OCI-LY1 (cell line): ENCODE results near the gene PCLO.

Experiments
- H2AFZ ChIP-seq: fragments of 200-600 bp; sonication (generic), shearing (Covaris generic); 2 replicates; pipeline ENCODE4 v1.6.0; 2014; ENCODE audit warnings: antibody characterized with exemption, mild to moderate bottlenecking, low read length
- H3F3A ChIP-seq: fragments of 200-600 bp; sonication (generic), shearing (Covaris generic); 2 replicates; pipeline ENCODE4 v1.6.0; 2014; ENCODE audit warnings: mild to moderate bottlenecking, antibody characterized with exemption, low read length, moderate library complexity; ENCODE audit not compliant: insufficient read depth
- H3K27ac ChIP-seq: fragments of 200-600 bp; sonication (generic); 2 replicates; pipeline ENCODE4 v1.5.1; 2014; ENCODE audit warnings: low read length, mixed run types, mild to moderate bottlenecking, low read depth; ENCODE audit not compliant: poor library complexity, severe bottlenecking
- H3K27me3 ChIP-seq: fragments of 200-600 bp; sonication (generic); 2 replicates; pipeline ENCODE4 v1.6.0; 2014; ENCODE audit warnings: antibody characterized with exemption, mild to moderate bottlenecking, low read length, moderate library complexity; ENCODE audit not compliant: insufficient read depth
- H3K36me3 ChIP-seq: fragments of 200-600 bp; sonication (generic); 2 replicates; pipeline ENCODE4 v1.6.1; 2014; ENCODE audit warnings: mild to moderate bottlenecking, antibody characterized with exemption, low read length, moderate library complexity, mixed read lengths; ENCODE audit not compliant: insufficient read depth
- H3K4me1 ChIP-seq: fragments of 200-600 bp; sonication (generic); 2 replicates; pipeline ENCODE4 v1.5.1; 2014; ENCODE audit warnings: mild to moderate bottlenecking, low read length, moderate library complexity; ENCODE audit not compliant: insufficient read depth, severe bottlenecking
- H3K4me2 ChIP-seq: fragments of 200-600 bp; sonication (generic), shearing (Covaris generic); 2 replicates; pipeline ENCODE4 v1.6.1; 2014; ENCODE audit warnings: low read length
- H3K4me3 ChIP-seq: fragments of 200-600 bp; sonication (generic); 2 replicates; pipeline ENCODE4 v1.5.1; 2014; ENCODE audit warnings: low read length, low read depth, mild to moderate bottlenecking, mixed read lengths; ENCODE audit not compliant: poor library complexity, severe bottlenecking
- H3K79me2 ChIP-seq: fragments of 200-600 bp; shearing (Covaris generic); 2 replicates; pipeline ENCODE4 v1.6.1; 2016; ENCODE audit warnings: mixed run types, low read length, mixed read lengths; ENCODE audit not compliant: insufficient read depth
- H3K9ac ChIP-seq: fragments of 200-600 bp; sonication (generic), shearing (Covaris generic); 2 replicates; pipeline ENCODE4 v1.6.1; 2014; ENCODE audit warnings: mild to moderate bottlenecking, low read length, mixed read lengths
- H3K9me2 ChIP-seq: fragments of 200-600 bp; sonication (generic), shearing (Covaris generic); 2 replicates; pipeline ENCODE4 v1.6.1; 2014; ENCODE audit warnings: low read depth, mild to moderate bottlenecking, low read length, mixed read lengths
- H3K9me3 ChIP-seq: fragments of 200-600 bp; shearing (Covaris generic); 2 replicates; pipeline ENCODE4 v1.6.1; 2014; ENCODE audit warnings: low read length, mixed read lengths
- H4K20me1 ChIP-seq: fragments of 200-600 bp; sonication (generic), shearing (Covaris generic); 2 replicates; pipeline ENCODE4 v1.6.0; 2016; ENCODE audit warnings: mild to moderate bottlenecking, low read length; ENCODE audit not compliant: insufficient read depth
- EZH2 ChIP-seq: fragments of 200-600 bp; sonication (generic), shearing (Covaris generic); IDR thresholded peaks from 2 replicates; pipeline ENCODE4 v1.8.0; 2017; ENCODE audit warnings: borderline replicate concordance, mixed run types, mild to moderate bottlenecking, antibody characterized with exemption, low read length, moderate library complexity, mixed read lengths
- TF ChIP-seq, protein P1 (sequence below): fragments of 200-600 bp; sonication (generic), shearing (Covaris generic); IDR thresholded peaks from 2 replicates; pipeline ENCODE4 v1.5.1; 2017; ENCODE audit warnings: mild to moderate bottlenecking, antibody characterized with exemption, low read length, moderate library complexity, mixed read lengths

Gene PCLO

DNA sequence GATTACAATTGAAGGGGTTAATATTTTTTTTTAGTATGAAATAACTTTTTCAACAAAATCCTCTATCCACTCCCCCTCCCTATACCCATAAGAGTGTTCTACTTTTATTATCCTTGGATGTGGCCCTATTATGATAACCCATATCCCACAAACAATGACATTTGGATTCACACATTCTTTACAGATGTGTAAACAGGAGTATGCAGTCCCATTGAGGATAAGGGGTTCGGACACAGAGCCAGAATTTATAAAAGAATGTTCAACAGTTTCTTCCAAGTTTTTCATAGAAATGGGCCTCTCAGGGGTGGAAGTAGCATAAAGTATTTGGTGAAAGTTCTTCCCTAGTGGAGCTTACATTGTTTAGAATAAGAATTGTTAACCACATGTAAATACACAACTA, 16.1 kb upstream of the PCLO start:
- Histone ChIP-seq H4K20me1 (no peaks in the 10 kb centered on the region), H3K27ac (no peak overlapping the region), H3F3A (no peaks in the 10 kb centered on the region), H3K79me2 (no peaks in the 10 kb centered on the region), H3K27me3 (no peaks in the 10 kb centered on the region), H3K9me2 (no peaks in the 10 kb centered on the region), H2AFZ (no peak overlapping the region), H3K4me2 (no peak overlapping the region), H3K4me3 (no peak overlapping the region), H3K4me1 (no peaks in the 10 kb centered on the region), H3K9ac (no peak overlapping the region), H3K9me3 (peaks cover 1% of the 10 kb centered on the region; the same call in 1 of the 2 replicates), H3K36me3 (no peaks in the 10 kb centered on the region)
- no peak for TF ChIP-seq EZH2
- TF ChIP-seq, protein P1, sequence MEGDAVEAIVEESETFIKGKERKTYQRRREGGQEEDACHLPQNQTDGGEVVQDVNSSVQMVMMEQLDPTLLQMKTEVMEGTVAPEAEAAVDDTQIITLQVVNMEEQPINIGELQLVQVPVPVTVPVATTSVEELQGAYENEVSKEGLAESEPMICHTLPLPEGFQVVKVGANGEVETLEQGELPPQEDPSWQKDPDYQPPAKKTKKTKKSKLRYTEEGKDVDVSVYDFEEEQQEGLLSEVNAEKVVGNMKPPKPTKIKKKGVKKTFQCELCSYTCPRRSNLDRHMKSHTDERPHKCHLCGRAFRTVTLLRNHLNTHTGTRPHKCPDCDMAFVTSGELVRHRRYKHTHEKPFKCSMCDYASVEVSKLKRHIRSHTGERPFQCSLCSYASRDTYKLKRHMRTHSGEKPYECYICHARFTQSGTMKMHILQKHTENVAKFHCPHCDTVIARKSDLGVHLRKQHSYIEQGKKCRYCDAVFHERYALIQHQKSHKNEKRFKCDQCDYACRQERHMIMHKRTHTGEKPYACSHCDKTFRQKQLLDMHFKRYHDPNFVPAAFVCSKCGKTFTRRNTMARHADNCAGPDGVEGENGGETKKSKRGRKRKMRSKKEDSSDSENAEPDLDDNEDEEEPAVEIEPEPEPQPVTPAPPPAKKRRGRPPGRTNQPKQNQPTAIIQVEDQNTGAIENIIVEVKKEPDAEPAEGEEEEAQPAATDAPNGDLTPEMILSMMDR = no peak

DNA sequence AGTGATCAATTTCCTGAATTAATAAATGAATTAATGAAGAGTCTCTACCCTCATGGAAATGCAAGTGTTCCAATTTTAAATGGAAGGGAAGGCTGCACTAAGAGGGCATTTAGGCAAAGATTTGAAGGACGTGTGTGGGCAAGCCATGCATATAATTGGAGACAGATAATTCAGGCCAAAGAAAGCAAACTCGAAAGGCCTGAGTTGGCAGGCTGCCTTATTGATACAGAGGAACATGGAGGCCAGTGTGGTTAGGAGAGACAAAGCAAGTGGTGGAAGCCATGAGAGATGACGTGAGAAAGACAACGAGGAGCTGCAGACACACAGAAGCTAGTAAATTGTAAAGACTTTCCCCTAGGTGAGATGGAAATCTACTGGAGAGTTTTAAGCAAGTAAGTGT, 15.4 kb upstream of the PCLO start:
- no peak overlapping the region for H2AFZ ChIP-seq
- no peaks in the 10 kb centered on the region for H3K36me3 ChIP-seq
- no peak overlapping the region for H3K4me2 ChIP-seq
- no peak overlapping the region for H3K4me3 ChIP-seq
- no peaks in the 10 kb centered on the region for H3K4me1 ChIP-seq
- no peaks in the 10 kb centered on the region for H3F3A ChIP-seq
- H3K79me2 ChIP-seq = no peaks in the 10 kb centered on the region
- no peaks in the 10 kb centered on the region for H3K27me3 ChIP-seq
- H3K9me2 ChIP-seq = no peaks in the 10 kb centered on the region
- no peak overlapping the region for H3K9ac ChIP-seq
- TF ChIP-seq, protein P1 = no peak
- TF ChIP-seq EZH2 = no peak
- no peaks in the 10 kb centered on the region for H4K20me1 ChIP-seq
- no peak overlapping the region for H3K27ac ChIP-seq
- H3K9me3 ChIP-seq = no peaks in the 10 kb centered on the region

DNA sequence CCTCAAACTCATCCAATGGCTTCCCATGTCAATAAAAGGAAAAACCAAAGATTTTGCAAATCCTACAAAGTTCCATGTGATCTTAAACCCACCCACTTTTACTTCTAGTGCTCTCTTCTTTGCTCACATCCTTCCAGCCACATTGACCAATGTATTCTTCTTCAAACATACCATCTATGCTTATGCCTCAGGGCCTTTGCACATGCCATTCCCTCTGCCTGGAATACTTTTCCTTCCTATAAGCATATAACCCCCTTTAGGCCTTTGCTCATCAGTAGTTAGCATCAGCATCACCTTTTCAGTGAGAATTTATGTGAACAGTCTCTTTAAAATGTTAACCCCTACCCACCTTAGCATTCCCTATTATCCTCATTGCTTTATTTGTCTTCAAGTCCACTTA, 11.0 kb upstream of the PCLO start:
- no peaks in the 10 kb centered on the region for H3K9me3 ChIP-seq
- H3K4me2 ChIP-seq = no peak overlapping the region
- H3F3A ChIP-seq = no peaks in the 10 kb centered on the region
- H3K4me1 ChIP-seq = no peaks in the 10 kb centered on the region
- H3K4me3 ChIP-seq = no peak overlapping the region
- H3K79me2 ChIP-seq = no peaks in the 10 kb centered on the region
- no peaks in the 10 kb centered on the region for H3K9me2 ChIP-seq
- H3K27me3 ChIP-seq = no peaks in the 10 kb centered on the region
- H4K20me1 ChIP-seq = no peaks in the 10 kb centered on the region
- H3K36me3 ChIP-seq = no peaks in the 10 kb centered on the region
- H3K9ac ChIP-seq = no peak overlapping the region
- H2AFZ ChIP-seq = no peak overlapping the region
- no peak for TF ChIP-seq EZH2
- TF ChIP-seq, protein P1 = no peak
- H3K27ac ChIP-seq = no peak overlapping the region
